H1 (cell line): ENCODE results near the gene TMEM40. TPM values are rescaled to one million over a fixed set of nuclear protein-coding genes. Genes with fewer than 3 reads are reported as not detected.

Source experiments
- CTCF ChIA-PET: fragments of 300-600 bp; sonication (Branson Sonifier 250); formaldehyde crosslinking; loops from one replicate; lab custom pipeline; 2021; ENCODE audit not compliant: partially characterized antibody; lab: Charles Lee
- POLR2A ChIA-PET: fragments of 300-600 bp; sonication (Branson Sonifier 250); formaldehyde crosslinking; loops from one replicate; lab custom pipeline; 2021; ENCODE audit warnings: inconsistent platforms; ENCODE audit not compliant: partially characterized antibody; lab: Charles Lee
- DNase-seq, 2 experiments: peaks; one replicate each; pipeline versions ENCODE4 v3.0.0 to v3.0.0-alpha.2; 2010 to 2022; ENCODE audit warnings: low spot score in 2 of 2, low read depth in 1 of 2, mixed read lengths in 1 of 2
- FAIRE-seq: peaks from 2 replicates; lab custom pipeline; 2011; peaks lifted over from hg19 to GRCh38; lab: Jason Lieb, UNC
- H2AFZ ChIP-seq: 2 replicates; pipeline ENCODE4 v1.8.1; 2012; ENCODE audit warnings: low read length, inconsistent platforms
- H2AK5ac ChIP-seq: 2 replicates; pipeline ENCODE4 v1.6.1; 2013; ENCODE audit warnings: low read depth, low read length
- H2BK120ac ChIP-seq: replicated peaks from 2 replicates; pipeline ENCODE3; 2013; ENCODE audit warnings: low read depth, low read length, inconsistent platforms
- H2BK12ac ChIP-seq: 2 replicates; pipeline ENCODE4 v1.6.1; 2013; ENCODE audit warnings: low read depth, low read length
- H2BK15ac ChIP-seq: 2 replicates; pipeline ENCODE4 v1.6.1; 2013; ENCODE audit warnings: low read length
- H2BK20ac ChIP-seq: 2 replicates; pipeline ENCODE4 v1.6.1; 2013; ENCODE audit warnings: low read length
- H2BK5ac ChIP-seq: 2 replicates; pipeline ENCODE4 v1.6.1; 2013; ENCODE audit warnings: low read depth, low read length
- H3K14ac ChIP-seq: 2 replicates; pipeline ENCODE4 v1.6.1; 2013; ENCODE audit warnings: inconsistent platforms; ENCODE audit not compliant: insufficient read length
- H3K18ac ChIP-seq: 2 replicates; pipeline ENCODE4 v1.6.1; 2013; ENCODE audit warnings: low read length; ENCODE audit errors: extremely low read depth
- H3K23ac ChIP-seq: 2 replicates; pipeline ENCODE4 v1.6.1; 2013; ENCODE audit warnings: inconsistent platforms; ENCODE audit not compliant: insufficient read length
- H3K23me2 ChIP-seq: 2 replicates; pipeline ENCODE4 v1.6.1; 2013; ENCODE audit warnings: low read depth, low read length
- H3K27ac ChIP-seq: 2 replicates; pipeline ENCODE4 v1.6.1; 2011; ENCODE audit warnings: low read depth, low read length, inconsistent platforms
- H3K27me3 ChIP-seq, 4 experiments: replicated peaks in 1 of 4; 1 replicate in 1 of 4; 2 replicates in 3 of 4; pipeline versions ENCODE4 v1.6.1 to v1.8.1; 2011 to 2013; ENCODE audit warnings: low read length in 3 of 4, mild to moderate bottlenecking in 3 of 4, inconsistent platforms in 2 of 4, mixed read lengths in 2 of 4, moderate library complexity in 1 of 4; ENCODE audit not compliant: control insufficient read depth in 3 of 4, insufficient read depth in 3 of 4; ENCODE audit errors: extremely low read depth in 1 of 4
- H3K36me3 ChIP-seq, 4 experiments: 2 replicates each; pipeline versions ENCODE4 v1.6.1 to v1.8.1; 2011 to 2013; ENCODE audit warnings: mild to moderate bottlenecking in 4 of 4, low read length in 3 of 4, moderate library complexity in 2 of 4, control low read depth in 1 of 4, inconsistent platforms in 1 of 4; ENCODE audit not compliant: insufficient read depth in 4 of 4, control insufficient read depth in 2 of 4
- H3K4ac ChIP-seq: replicated peaks from 2 replicates; pipeline ENCODE3; 2013; ENCODE audit warnings: low read length, low read depth, mixed read lengths, inconsistent platforms; ENCODE audit not compliant: insufficient read length
- H3K4me1 ChIP-seq, 4 experiments: replicated peaks in 1 of 4; 1 replicate in 1 of 4; 2 replicates in 3 of 4; pipeline versions ENCODE4 v1.6.1 to v1.8.1; 2011 to 2013; ENCODE audit warnings: low read length in 3 of 4, inconsistent platforms in 2 of 4, mixed read lengths in 1 of 4; ENCODE audit not compliant: insufficient read depth in 4 of 4, control insufficient read depth in 3 of 4
- H3K4me2 ChIP-seq, 2 experiments: 2 replicates each; pipeline versions ENCODE4 v1.6.1 to v1.8.1; 2011 to 2013; ENCODE audit warnings: low read depth in 2 of 2, low read length in 2 of 2, control low read depth in 1 of 2, inconsistent platforms in 1 of 2, mild to moderate bottlenecking in 1 of 2; ENCODE audit not compliant: insufficient read depth in 1 of 2
- H3K4me3 ChIP-seq, 4 experiments: fragments of 200-600, 300-600 bp in 1 of 4; sonication (generic), shearing (Covaris generic), sonication (Bioruptor Twin) in 1 of 4; 2 replicates each; pipeline versions ENCODE4 v1.5.1 to v1.8.1; 2011 to 2016; ENCODE audit warnings: low read length in 4 of 4, low read depth in 3 of 4, control low read depth in 2 of 4, inconsistent platforms in 2 of 4, mild to moderate bottlenecking in 2 of 4, mixed read lengths in 1 of 4, moderate library complexity in 1 of 4; ENCODE audit not compliant: insufficient read depth in 2 of 4; ENCODE audit errors: extremely low read depth in 1 of 4
- H3K56ac ChIP-seq: replicated peaks from 2 replicates; pipeline ENCODE3; 2013; ENCODE audit warnings: low read depth, mild to moderate bottlenecking, mixed read lengths, low read length, inconsistent platforms; ENCODE audit not compliant: insufficient read length
- H3K79me1 ChIP-seq: 2 replicates; pipeline ENCODE4 v1.6.1; 2013; ENCODE audit warnings: low read depth, low read length, control low read depth
- H3K79me2 ChIP-seq, 2 experiments: 2 replicates each; pipeline versions ENCODE4 v1.6.1 to v1.8.1; 2012 to 2013; ENCODE audit warnings: low read length in 2 of 2, mild to moderate bottlenecking in 2 of 2, inconsistent platforms in 1 of 2; ENCODE audit not compliant: insufficient read depth in 2 of 2, control insufficient read depth in 1 of 2
- H3K9ac ChIP-seq, 4 experiments: replicated peaks in 1 of 4; 1 replicate in 1 of 4; 2 replicates in 3 of 4; pipeline versions ENCODE4 v1.6.1 to v1.8.1; 2011 to 2013; ENCODE audit warnings: low read depth in 3 of 4, low read length in 3 of 4, control low read depth in 2 of 4, mild to moderate bottlenecking in 2 of 4, moderate library complexity in 2 of 4, inconsistent platforms in 1 of 4; ENCODE audit errors: extremely low read depth in 1 of 4
- H3K9me3 ChIP-seq, 2 experiments: 2 replicates each; pipeline versions ENCODE4 v1.6.1 to v1.8.1; 2012 to 2013; ENCODE audit warnings: mild to moderate bottlenecking in 2 of 2, moderate library complexity in 2 of 2, control low read depth in 1 of 2, inconsistent platforms in 1 of 2, low read depth in 1 of 2, low read length in 1 of 2, mixed read lengths in 1 of 2; ENCODE audit not compliant: insufficient read depth in 2 of 2
- H4K20me1 ChIP-seq, 2 experiments: replicated peaks in 1 of 2; 2 replicates each; pipeline versions ENCODE3 to v1.8.1; 2011 to 2013; ENCODE audit warnings: inconsistent platforms in 2 of 2, low read length in 2 of 2, mild to moderate bottlenecking in 1 of 2; ENCODE audit not compliant: insufficient read depth in 2 of 2, control insufficient read depth in 1 of 2
- H4K5ac ChIP-seq: 2 replicates; pipeline ENCODE4 v1.6.1; 2013; ENCODE audit warnings: low read length, low read depth, mixed read lengths, inconsistent platforms; ENCODE audit not compliant: insufficient read length
- H4K8ac ChIP-seq: 2 replicates; pipeline ENCODE4 v1.8.0; 2013; ENCODE audit warnings: mild to moderate bottlenecking, moderate library complexity, low read length, inconsistent platforms; ENCODE audit not compliant: insufficient read depth; ENCODE audit errors: extremely low read depth
- H4K91ac ChIP-seq: replicated peaks from 2 replicates; pipeline ENCODE3; 2013; ENCODE audit warnings: low read length, mixed read lengths, inconsistent platforms; ENCODE audit not compliant: insufficient read length
- ASH2L ChIP-seq: fragments of 200-600, 300-600 bp; sonication (generic); IDR thresholded peaks from one replicate; pipeline ENCODE4 v1.7.1; 2017; ENCODE audit warnings: low read length
- CBX8 ChIP-seq: fragments of 300-800, 300-1000 bp; sonication (generic); IDR thresholded peaks from 2 replicates; pipeline ENCODE4 v1.7.1; 2016; ENCODE audit warnings: low read depth, low read length, borderline replicate concordance
- CEBPB ChIP-seq: IDR thresholded peaks from 2 replicates; pipeline ENCODE4 v1.6.1; 2012; ENCODE audit warnings: low read depth, low read length
- JUND ChIP-seq: IDR thresholded peaks from 2 replicates; pipeline ENCODE4 v1.6.1; 2011; ENCODE audit warnings: mild to moderate bottlenecking, improper control_type of control experiment, low read length
- KDM1A ChIP-seq: fragments of 200-600, 300-600 bp; sonication (generic); IDR thresholded peaks from 2 replicates; pipeline ENCODE4 v1.7.1; 2016; ENCODE audit warnings: mild to moderate bottlenecking, low read length, borderline replicate concordance
- KDM5A ChIP-seq: fragments of 200-600 bp; IDR thresholded peaks from 2 replicates; pipeline ENCODE4 v1.7.1; 2012; ENCODE audit warnings: mild to moderate bottlenecking, low read length, inconsistent platforms, mixed read lengths
- RAD21 ChIP-seq, 2 experiments: IDR thresholded peaks in 1 of 2; conservative IDR thresholded peaks in 1 of 2; 2 replicates each; pipeline ENCODE4 v1.6.1; 2011; ENCODE audit warnings: low read depth in 2 of 2, low read length in 2 of 2, improper control_type of control experiment in 1 of 2, inconsistent platforms in 1 of 2, mild to moderate bottlenecking in 1 of 2, moderate library complexity in 1 of 2
- RNF2 ChIP-seq: fragments of 200-900, 300-1000 bp; sonication (generic); IDR thresholded peaks from 2 replicates; pipeline ENCODE4 v1.7.1; 2016; ENCODE audit warnings: borderline replicate concordance, low read depth, mild to moderate bottlenecking, antibody characterized with exemption, low read length; ENCODE audit not compliant: poor library complexity, severe bottlenecking; ENCODE audit errors: missing control alignments
- SAP30 ChIP-seq: fragments of 300-600 bp; sonication (generic); IDR thresholded peaks from 2 replicates; pipeline ENCODE4 v1.7.1; 2012; ENCODE audit warnings: low read length, moderate library complexity, mild to moderate bottlenecking, inconsistent platforms; ENCODE audit not compliant: insufficient read depth, insufficient replicate concordance
- SIN3A ChIP-seq, 2 experiments: IDR thresholded peaks in 1 of 2; conservative IDR thresholded peaks in 1 of 2; 2 replicates each; pipeline ENCODE4 v1.6.1; 2011 to 2012; ENCODE audit warnings: low read length in 2 of 2, improper control_type of control experiment in 1 of 2, low read depth in 1 of 2, mild to moderate bottlenecking in 1 of 2
- SUZ12 ChIP-seq: fragments of 200-600 bp; sonication (generic); IDR thresholded peaks from 2 replicates; pipeline ENCODE4 v1.6.1; 2012; ENCODE audit warnings: mild to moderate bottlenecking, inconsistent platforms, low read length, moderate library complexity, mixed read lengths
- TAF1 ChIP-seq: IDR thresholded peaks from 2 replicates; pipeline ENCODE4 v1.6.1; 2011; ENCODE audit warnings: mild to moderate bottlenecking, low read depth, low read length
- YY1 ChIP-seq: IDR thresholded peaks from 2 replicates; pipeline ENCODE4 v1.6.1; 2011; ENCODE audit warnings: low read depth, mild to moderate bottlenecking, low read length
- WGBS, 2 experiments: shearing (Covaris generic) in 1 of 2; methylation state at CpG; one replicate each; pipeline versions ENCODE4 v1.1.6 to v1.1.7; 2013 to 2015; ENCODE audit warnings: low lambda C conversion rate in 2 of 2, mixed read lengths in 2 of 2, inconsistent platforms in 1 of 2, low coverage in 1 of 2, missing lambda C conversion rate in 1 of 2; ENCODE audit not compliant: insufficient replicate concordance in 2 of 2, insufficient coverage in 1 of 2, insufficient read length in 1 of 2; ENCODE audit errors: extremely low coverage in 1 of 2, missing lambda C conversion rate in 1 of 2; 5-methylcytosine and 5-hydroxymethylcytosine counted together
- polyA plus RNA-seq, 7 experiments: library from polyadenylated mRNA; depleted of rRNA in 3 of 7; stranded (reverse) in 5 of 7; unstranded in 2 of 7; fragments of >200 nt in 5 of 7; fragments of 200-250 nt in 2 of 7; gene quantifications; 1 replicate in 5 of 7; 2 replicates in 1 of 7; 4 replicates in 1 of 7; pipeline versions ENCODE4 v1.2.1 to v1.2.3, GENCODE V29; 2011 to 2013; ENCODE audit warnings: missing spikeins in 2 of 7, mixed read lengths in 2 of 7
- total RNA-seq: library from RNA; stranded (reverse); fragmentation: NEBNext Ultra II Directional; extraction: Animal tissue kit (Norgen Biotek cat#: 25700); gene quantifications from 2 replicates; pipeline ENCODE4 v1.2.1, GENCODE V29; 2021

Gene TMEM40
- total and polyA plus RNA-seq, 2 of the 8 experiments (the other 6 are each of a cell fraction or from before 2014, with no cell fraction given), result 0.18 TPM; not detected in 1

- H3K18ac ChIP-seq, result no peak overlapping the region
- no peak overlapping the region for H2BK120ac ChIP-seq
- no peak overlapping the region for H3K23ac ChIP-seq
- no peak overlapping the region for H3K9ac ChIP-seq
- no peak overlapping the region for H2BK20ac ChIP-seq
- no peaks in the 10 kb centered on the region for H3K36me3 ChIP-seq
- no peaks in the 10 kb centered on the region for H3K79me2 ChIP-seq
- H3K27ac ChIP-seq, result no peak overlapping the region
- H3K27me3 ChIP-seq, result no peaks in the 10 kb centered on the region
- ChIA-PET POLR2A (interaction anchor here (0.9 to 1.8 kb wide), 3 partner anchors 9 to 125 kb away, joined by 3 to 5 read pairs (median 5); no protein-coding TSS in a partner anchor), CTCF (interaction anchor here (0.6 to 4.9 kb wide), 20 partner anchors 8 to 274 kb away, joined by 3 to 29 read pairs (median 6); no protein-coding TSS in a partner anchor)
- H4K8ac ChIP-seq, result no peak overlapping the region
- H2BK12ac ChIP-seq, result no peak overlapping the region
- H4K20me1 ChIP-seq, result no peaks in the 10 kb centered on the region
- H2AFZ ChIP-seq, result no peak overlapping the region
- no peak overlapping the region for H4K5ac ChIP-seq
- no peak overlapping the region for H3K4me2 ChIP-seq
- H3K56ac ChIP-seq, result no peak overlapping the region
- peak overlapping the region; percentile 44 for H3K4ac ChIP-seq
- H3K9me3 ChIP-seq, result no peaks in the 10 kb centered on the region
- H3K4me1 ChIP-seq, result peaks cover 0 to 4% (median 0%) of the 10 kb centered on the region in 4 experiments; a peak in 2 of 7 replicates
- H3K14ac ChIP-seq, result no peak overlapping the region
- no peak overlapping the region for H2AK5ac ChIP-seq
- 100% methylated on average over 2 of the region's 2 CpGs; no CpG with 5 or more reads in 1 of the 2 experiments for WGBS, 2 experiments
- H3K4me3 ChIP-seq, result no peak overlapping the region
- H3K23me2 ChIP-seq, result no peaks in the 10 kb centered on the region
- no peak for DNase-seq
- no peak overlapping the region for H4K91ac ChIP-seq
- H3K79me1 ChIP-seq, result no peaks in the 10 kb centered on the region
- H2BK5ac ChIP-seq, result no peak overlapping the region
- FAIRE-seq, result no peak
- H2BK15ac ChIP-seq, result no peak overlapping the region
- TF ChIP-seq KDM1A (no peak), CEBPB (no peak), RAD21 (IDR thresholded peaks at IDR 0.05 in 1 of 2, conservative IDR thresholded peaks at IDR 0.05 in 1 of 2; ENCODE audit: low read depth in 2 of 2, low read length in 2 of 2) (no peak), SUZ12 (no peak), SIN3A (conservative IDR thresholded peaks at IDR 0.05 in 1 of 2, IDR thresholded peaks at IDR 0.05 in 1 of 2; ENCODE audit: low read depth in 1 of 2, low read length in 2 of 2) (no peak), TAF1 (no peak), KDM5A (no peak), YY1 (no peak), ASH2L (no peak), JUND (no peak), RNF2 (no peak), SAP30 (no peak), CBX8 (no peak)
Measured at GRCh38 chr3:12707449-12707848, 51.6 kb downstream of the TMEM40 start.
